ENCODE measurements around the gene RSAD2. TPM values are rescaled to one million over a fixed set of nuclear protein-coding genes. Genes with fewer than 3 reads are reported as not detected.

Gene RSAD2
- total and polyA plus RNA-seq, 9 of the 15 experiments (the other 6 are each of a cell fraction or from before 2014, with no cell fraction given) = 0.15 to 1.4 (median 0.28) TPM

GRCh38 chr2:6846967-6847681 lies 30.5 kb upstream of the RSAD2 start (continued):
- TF ChIP-seq UBTF (IDR thresholded peaks at IDR 0.05; ENCODE audit: borderline replicate concordance in 1 of 2, low read depth in 2 of 2, low read length in 2 of 2) (peak in 1 of 2 experiments; percentile 49; a peak in 1 of 4 replicates), SMARCC2 (IDR thresholded peaks at IDR 0.05; ENCODE audit: low read depth) (peak; percentile 98), POLR2AphosphoS5 (IDR thresholded peaks at IDR 0.05; ENCODE audit: control insufficient read depth, insufficient read depth, low read depth, low read length) (peak; percentile 99), SMAD2 (IDR thresholded peaks at IDR 0.05; ENCODE audit: low read depth, low read length) (no peak), NRF1 (conservative IDR thresholded peaks at IDR 0.05 in 1 of 2, IDR thresholded peaks at IDR 0.05 in 1 of 2) (peak in 1 of 2 experiments; percentile 22; a peak in 1 of 4 replicates), ZNF766 (CRISPR knock-in tag; conservative IDR thresholded peaks at IDR 0.05) (peak; percentile 96), ZBED1 (IDR thresholded peaks at IDR 0.05) (peak; percentile 94), KLF13 (tag; IDR thresholded peaks at IDR 0.05; ENCODE audit: borderline replicate concordance, low read depth) (0 out of 2 replicates have a peak, but pooled peaks have one; percentile 24), ZNF77 (CRISPR knock-in tag; IDR thresholded peaks at IDR 0.05) (no peak), DEAF1 (CRISPR knock-in tag; IDR thresholded peaks at IDR 0.05) (0 out of 2 replicates have a peak, but pooled peaks have one; percentile 16), POLR2H (tag; IDR thresholded peaks at IDR 0.05; ENCODE audit: low read depth) (no peak), HMGN3 (IDR thresholded peaks at IDR 0.05; ENCODE audit: borderline replicate concordance, extremely low read depth, insufficient read length, low read depth, low read length) (peak; percentile 64), ARID3B (CRISPR knock-in tag; IDR thresholded peaks at IDR 0.05; ENCODE audit: borderline replicate concordance) (no peak), GABPB1 (CRISPR knock-in tag; IDR thresholded peaks at IDR 0.05) (peak; percentile 33; the same call in 1 of the 2 replicates), IRF9 (tag; IDR thresholded peaks at IDR 0.05) (peak; percentile 57; the same call in 1 of the 2 replicates), ZBTB7A (IDR thresholded peaks at IDR 0.05; ENCODE audit: borderline replicate concordance, control insufficient read depth, low read depth, low read length) (peak; percentile 94), NCOR1 (IDR thresholded peaks at IDR 0.05) (peak; percentile 99), SAP30 (IDR thresholded peaks at IDR 0.05; ENCODE audit: borderline replicate concordance, insufficient read depth, low read depth, low read length, poor library complexity, severe bottlenecking) (no peak), ZNF197 (CRISPR knock-in tag; IDR thresholded peaks at IDR 0.05; ENCODE audit: low read depth) (peak; percentile 81; the same call in 1 of the 2 replicates), ZNF41 (CRISPR knock-in tag; conservative IDR thresholded peaks at IDR 0.05) (peak; percentile 72; the same call in 1 of the 2 replicates)
